Duodenal mucosa (tissue), 2 donors: ENCODE measurements around the gene AP3B2.

ENCODE experiments used
- H3K27ac ChIP-seq: one replicate; pipeline ENCODE4 v1.7.0; 2013; ENCODE audit warnings: low read depth, low read length
- H3K27me3 ChIP-seq, 2 donors: one replicate each; pipeline ENCODE4 v1.7.0; 2013; ENCODE audit warnings: low read length in 2 of 2, control low read depth in 1 of 2; ENCODE audit not compliant: insufficient read depth in 2 of 2, control insufficient read depth in 1 of 2
- H3K36me3 ChIP-seq, 2 donors: one replicate each; pipeline ENCODE4 v1.7.0; 2013; ENCODE audit warnings: low read length in 2 of 2, control low read depth in 1 of 2; ENCODE audit not compliant: insufficient read depth in 2 of 2, control insufficient read depth in 1 of 2
- H3K4me1 ChIP-seq, 2 donors: one replicate each; pipeline ENCODE4 v1.7.0; 2013; ENCODE audit warnings: low read length in 2 of 2, control low read depth in 1 of 2; ENCODE audit not compliant: insufficient read depth in 2 of 2, control insufficient read depth in 1 of 2
- H3K4me3 ChIP-seq, 2 donors: one replicate each; pipeline ENCODE4 v1.7.0; 2013; ENCODE audit warnings: low read length in 2 of 2, low read depth in 1 of 2
- H3K9ac ChIP-seq, 2 donors: one replicate each; pipeline ENCODE4 v1.7.0; 2013; ENCODE audit warnings: low read length in 2 of 2, low read depth in 1 of 2
- H3K9me3 ChIP-seq, 2 donors: one replicate each; pipeline ENCODE4 v1.7.0; 2013; ENCODE audit warnings: low read length in 2 of 2, control low read depth in 1 of 2; ENCODE audit not compliant: control insufficient read depth in 1 of 2

Gene AP3B2

GRCh38 chr15:82643992-82644391, 65.7 kb downstream of the AP3B2 start:
- peaks cover 0 to 4% of the 10 kb centered on the region in 2 donors for H3K4me1 ChIP-seq
- no peak overlapping the region for H3K9ac ChIP-seq
- H3K36me3 ChIP-seq, result no peaks in the 10 kb centered on the region
- H3K9me3 ChIP-seq, result no peaks in the 10 kb centered on the region
- H3K27ac ChIP-seq, result no peak overlapping the region
- H3K4me3 ChIP-seq, result no peak overlapping the region
- peaks cover 8 to 44% of the 10 kb centered on the region in 2 donors for H3K27me3 ChIP-seq

GRCh38 chr15:82642656-82643055, 67.0 kb downstream of the AP3B2 start:
- no peak overlapping the region for H3K9ac ChIP-seq
- H3K36me3 ChIP-seq, result no peaks in the 10 kb centered on the region
- H3K4me3 ChIP-seq, result no peak overlapping the region
- H3K9me3 ChIP-seq, result no peaks in the 10 kb centered on the region
- peaks cover 0 to 4% of the 10 kb centered on the region in 2 donors for H3K4me1 ChIP-seq
- H3K27me3 ChIP-seq, result peaks cover 8 to 34% of the 10 kb centered on the region in 2 donors
- H3K27ac ChIP-seq, result no peak overlapping the region

GRCh38 chr15:82641129-82641798, 68.4 kb downstream of the AP3B2 start:
- Histone ChIP-seq H3K27me3 (peaks cover 10 to 25% of the 10 kb centered on the region in 2 donors), H3K4me1 (no peaks in the 10 kb centered on the region), H3K9me3 (no peaks in the 10 kb centered on the region), H3K36me3 (no peaks in the 10 kb centered on the region), H3K4me3 (no peak overlapping the region), H3K9ac (no peak overlapping the region), H3K27ac (no peak overlapping the region)

GRCh38 chr15:82640672-82641071, 69.0 kb downstream of the AP3B2 start:
- Histone ChIP-seq H3K4me1 (no peaks in the 10 kb centered on the region), H3K4me3 (no peak overlapping the region), H3K9ac (no peak overlapping the region), H3K36me3 (no peaks in the 10 kb centered on the region), H3K9me3 (no peaks in the 10 kb centered on the region), H3K27me3 (peaks cover 6 to 19% of the 10 kb centered on the region in 2 donors), H3K27ac (no peak overlapping the region)

GRCh38 chr15:82635798-82636197, 73.9 kb downstream of the AP3B2 start:
- Histone ChIP-seq H3K27me3 (peaks cover 3 to 12% of the 10 kb centered on the region in 2 donors), H3K4me3 (no peak overlapping the region), H3K36me3 (no peaks in the 10 kb centered on the region), H3K27ac (no peak overlapping the region), H3K4me1 (no peaks in the 10 kb centered on the region), H3K9me3 (no peaks in the 10 kb centered on the region), H3K9ac (no peak overlapping the region)

- Histone ChIP-seq H3K27me3 (no peaks in the 10 kb centered on the region), H3K4me1 (no peaks in the 10 kb centered on the region), H3K36me3 (no peaks in the 10 kb centered on the region), H3K9ac (no peak overlapping the region), H3K4me3 (no peak overlapping the region), H3K27ac (no peak overlapping the region), H3K9me3 (no peaks in the 10 kb centered on the region)
Measured at GRCh38 chr15:82630033-82630432, 79.6 kb downstream of the AP3B2 start.

- no peaks in the 10 kb centered on the region for H3K27me3 ChIP-seq
- no peaks in the 10 kb centered on the region for H3K9me3 ChIP-seq
- no peak overlapping the region for H3K27ac ChIP-seq
- H3K4me1 ChIP-seq, result no peaks in the 10 kb centered on the region
- no peak overlapping the region for H3K9ac ChIP-seq
- no peak overlapping the region for H3K4me3 ChIP-seq
- H3K36me3 ChIP-seq, result no peaks in the 10 kb centered on the region
Measured at GRCh38 chr15:82625136-82625535, 84.5 kb downstream of the AP3B2 start.

- H3K36me3 ChIP-seq, result no peaks in the 10 kb centered on the region
- H3K4me3 ChIP-seq, result no peak overlapping the region
- peaks cover 0 to 3% of the 10 kb centered on the region in 2 donors for H3K27me3 ChIP-seq
- H3K9ac ChIP-seq, result no peak overlapping the region
- no peaks in the 10 kb centered on the region for H3K4me1 ChIP-seq
- no peaks in the 10 kb centered on the region for H3K9me3 ChIP-seq
- H3K27ac ChIP-seq, result no peak overlapping the region
Measured at GRCh38 chr15:82624438-82624837, 85.2 kb downstream of the AP3B2 start.

GRCh38 chr15:82624008-82624407, 85.7 kb downstream of the AP3B2 start:
- Histone ChIP-seq H3K36me3 (no peaks in the 10 kb centered on the region), H3K27ac (no peak overlapping the region), H3K9ac (no peak overlapping the region)

GRCh38 chr15:82621970-82622369, 87.7 kb downstream of the AP3B2 start:
- Histone ChIP-seq H3K4me1 (no peaks in the 10 kb centered on the region), H3K9ac (no peak overlapping the region), H3K4me3 (no peak overlapping the region), H3K27me3 (peaks cover 0 to 3% of the 10 kb centered on the region in 2 donors), H3K36me3 (no peaks in the 10 kb centered on the region), H3K27ac (no peak overlapping the region), H3K9me3 (no peaks in the 10 kb centered on the region)

More at GRCh38 chr15:82624008-82624407, 85.7 kb downstream of the AP3B2 start:
- Histone ChIP-seq H3K4me1 (no peaks in the 10 kb centered on the region), H3K9me3 (no peaks in the 10 kb centered on the region), H3K4me3 (no peak overlapping the region), H3K27me3 (peaks cover 0 to 3% of the 10 kb centered on the region in 2 donors)
